Urothelium cell line (cell line): ENCODE data around the gene DRAM2.

Experiments
- DNase-seq: peaks from one replicate; pipeline ENCODE4 v3.0.0; 2011; ENCODE audit warnings: low spot score, mixed read lengths
- FAIRE-seq: peaks from 2 replicates; lab custom pipeline; 2011; peaks lifted over from hg19 to GRCh38; lab: Jason Lieb, UNC

The DRAM2 gene

DNA sequence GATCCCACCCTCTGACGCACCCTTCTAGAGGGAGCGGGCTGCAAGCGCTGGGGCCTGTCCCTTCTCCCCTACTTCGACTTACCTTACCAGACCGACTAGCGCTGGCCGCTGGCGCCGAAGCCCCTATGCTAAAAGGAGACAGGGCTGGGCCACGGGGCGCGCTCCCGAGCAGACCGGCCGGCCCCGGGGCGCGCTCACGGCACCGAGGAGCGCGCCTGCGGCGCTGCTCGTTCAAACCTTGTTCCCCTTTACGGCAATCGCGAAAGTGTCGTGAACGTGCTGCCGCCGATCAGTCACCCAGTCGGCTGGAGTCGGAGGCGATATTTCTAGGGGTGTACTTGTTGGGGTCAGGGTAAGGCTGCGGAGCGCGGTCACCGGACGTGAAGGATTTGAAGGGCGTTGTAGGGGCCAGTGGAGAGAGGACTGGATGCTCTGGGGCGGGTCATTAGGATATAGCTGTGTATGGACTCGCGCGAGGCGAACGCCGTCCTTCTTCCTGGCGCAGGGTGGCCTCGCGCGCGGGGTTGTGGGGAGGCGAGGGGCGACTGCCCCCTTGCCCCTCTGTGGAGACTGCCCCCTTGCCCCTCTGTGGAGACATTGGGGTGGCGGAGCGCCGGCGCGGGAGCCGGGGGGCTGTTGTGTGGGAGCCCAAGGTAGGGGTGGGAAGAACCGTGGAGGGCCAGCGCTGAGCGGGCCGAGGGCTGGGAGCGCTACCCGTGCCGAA lies at the start of gene DRAM2, which contains the start of gene CEPT1:
TSS of gene DRAM2 (minus strand) at position 138 of the 724 bp plus-strand sequence. CDS start 8,539 bp downstream, outside the sequence.
TSS of gene CEPT1 (plus strand) at position 268 of the 724 bp plus-strand sequence. CDS start 7,492 bp downstream, outside the sequence.
- peak; percentile 97 for DNase-seq
- FAIRE-seq = peak; percentile 98

DNA sequence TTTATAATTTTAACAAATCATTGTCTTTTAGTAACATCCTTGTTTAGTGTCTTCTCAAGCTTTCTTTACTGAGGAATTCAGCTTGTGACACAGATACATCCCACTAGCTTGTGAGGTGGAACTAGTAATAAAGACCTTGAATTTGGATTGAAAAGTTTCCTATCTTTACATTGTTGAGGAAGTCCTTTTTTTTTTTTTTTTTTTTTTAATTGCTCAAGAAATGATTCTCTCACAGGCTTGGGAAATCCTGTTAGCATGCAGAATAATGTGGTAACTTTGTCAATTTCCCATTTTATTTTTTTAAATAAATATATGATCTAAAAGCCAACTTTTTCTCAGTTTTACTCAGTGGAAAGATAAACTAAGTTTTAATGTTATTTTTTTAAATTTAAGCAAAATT lies 44.8 kb upstream of the DRAM2 start:
- DNase-seq (no peak), FAIRE-seq (no peak)

DNA sequence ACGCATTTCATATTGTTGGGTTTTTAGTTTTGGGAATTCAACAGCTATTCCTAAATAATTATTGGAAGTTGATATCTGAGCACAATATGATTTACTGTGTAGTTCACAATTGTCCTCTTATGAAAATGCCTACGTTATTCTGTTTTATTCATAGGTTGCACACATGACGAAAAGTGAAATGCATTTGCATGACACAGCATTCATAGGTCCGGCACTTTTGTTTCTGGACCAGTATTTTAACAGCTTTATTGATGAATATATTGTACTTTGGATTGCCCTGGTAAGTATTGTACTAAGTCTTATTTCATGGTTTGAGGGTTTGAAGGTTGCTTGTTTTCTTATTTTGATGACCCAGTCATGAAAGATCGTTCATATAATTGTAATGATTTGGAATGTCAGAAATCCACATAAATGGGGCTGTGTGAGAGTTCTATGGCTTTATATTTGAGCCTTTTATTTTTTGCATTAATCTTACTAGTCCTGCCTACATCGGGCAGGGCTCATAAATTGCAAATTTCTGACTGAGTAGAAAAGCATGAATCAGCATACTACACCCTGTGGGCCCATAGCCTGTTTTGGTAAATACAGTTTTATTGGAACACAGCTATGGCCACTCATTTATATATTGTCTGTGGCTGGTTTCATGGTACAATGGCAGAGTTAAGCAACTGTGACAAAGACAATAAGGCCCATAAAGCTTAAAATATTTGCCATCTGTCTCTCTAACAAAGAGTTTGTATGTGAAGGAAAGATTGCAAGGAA lies 43.6 kb upstream of the DRAM2 start:
- FAIRE-seq (no peak), DNase-seq (no peak)

DNA sequence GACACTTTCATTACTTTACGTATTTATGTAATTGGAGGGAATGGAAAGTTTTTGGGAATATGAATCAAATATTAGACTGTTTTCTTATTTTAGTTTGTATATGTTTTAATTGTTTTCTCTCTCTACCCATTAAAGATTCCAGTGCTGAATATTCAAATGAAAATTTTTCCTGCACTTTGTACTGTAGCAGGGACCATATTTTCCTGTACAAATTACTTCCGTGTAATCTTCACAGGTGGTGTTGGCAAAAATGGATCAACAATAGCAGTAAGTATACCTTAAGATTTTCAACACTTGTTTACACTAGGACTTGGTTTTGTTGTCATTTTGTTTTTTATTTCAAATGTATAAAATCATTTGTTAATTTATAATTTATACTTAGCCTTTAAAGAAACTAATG lies 42.2 kb upstream of the DRAM2 start:
- FAIRE-seq (no peak), DNase-seq (no peak)

DNA sequence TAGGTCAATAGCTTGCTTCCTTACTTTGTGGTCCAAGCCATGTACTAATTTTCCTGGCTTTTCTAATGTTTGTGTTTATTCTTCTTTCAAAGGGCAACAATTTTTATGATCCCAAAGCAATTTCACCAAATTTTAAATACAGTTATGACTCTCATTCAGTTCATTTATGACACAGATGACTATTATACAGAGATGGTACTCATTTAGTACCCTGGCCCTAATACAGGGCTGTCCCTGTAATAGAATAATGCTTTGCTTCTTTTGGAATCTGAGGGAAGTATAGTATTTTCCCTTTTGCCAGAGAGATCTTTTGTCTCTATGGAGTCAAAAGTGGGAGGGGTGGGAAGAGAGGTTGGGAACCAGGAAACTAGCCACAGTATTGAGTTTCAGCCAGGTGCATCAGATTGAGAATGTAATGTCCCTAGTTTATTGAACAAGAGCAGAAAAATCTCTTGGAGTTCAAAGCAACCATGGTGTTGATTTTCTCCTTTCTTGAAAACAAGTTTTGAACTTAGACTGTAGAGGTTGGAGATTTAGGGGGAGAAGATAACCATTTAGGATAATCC lies 40.2 kb upstream of the DRAM2 start:
- no peak for FAIRE-seq
- no peak for DNase-seq

DNA sequence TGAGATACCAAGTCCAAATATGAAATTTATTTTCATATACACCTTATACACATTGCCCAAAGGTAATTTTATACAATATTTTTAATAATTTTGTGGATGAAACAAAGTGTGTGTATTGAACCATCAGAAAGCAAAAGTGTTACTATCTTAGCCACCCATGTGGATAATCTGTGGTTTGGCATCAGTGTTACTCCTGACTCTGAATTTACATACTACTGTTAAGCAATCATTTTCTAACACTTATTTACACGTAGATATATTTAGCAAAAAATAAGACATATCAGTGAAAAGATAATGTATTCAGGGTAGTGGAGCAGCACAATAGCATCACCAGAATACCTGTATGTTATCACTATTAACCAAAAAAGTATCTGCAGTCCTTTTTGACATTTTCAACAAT lies 36.8 kb upstream of the DRAM2 start:
- FAIRE-seq (no peak), DNase-seq (no peak)

DNA sequence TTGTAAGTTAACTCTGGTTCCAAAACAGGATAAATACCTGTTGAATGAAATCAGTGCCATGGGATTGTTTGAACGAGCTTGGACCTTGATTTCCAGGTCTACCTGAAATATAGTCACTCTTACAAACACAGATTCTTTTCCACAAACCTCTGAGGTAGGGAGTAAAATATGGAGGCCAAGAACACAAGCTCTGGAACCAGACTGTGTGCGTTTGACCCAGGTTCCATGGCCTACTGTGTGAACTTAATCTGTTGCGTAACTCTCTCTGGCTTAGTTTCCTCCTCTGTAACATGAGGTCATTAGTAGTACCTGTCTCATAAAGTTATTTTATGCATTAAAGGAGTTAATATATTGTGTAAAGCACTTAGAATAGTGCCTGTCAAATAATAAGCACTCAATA lies 35.5 kb upstream of the DRAM2 start:
- FAIRE-seq = no peak
- no peak for DNase-seq

DNA sequence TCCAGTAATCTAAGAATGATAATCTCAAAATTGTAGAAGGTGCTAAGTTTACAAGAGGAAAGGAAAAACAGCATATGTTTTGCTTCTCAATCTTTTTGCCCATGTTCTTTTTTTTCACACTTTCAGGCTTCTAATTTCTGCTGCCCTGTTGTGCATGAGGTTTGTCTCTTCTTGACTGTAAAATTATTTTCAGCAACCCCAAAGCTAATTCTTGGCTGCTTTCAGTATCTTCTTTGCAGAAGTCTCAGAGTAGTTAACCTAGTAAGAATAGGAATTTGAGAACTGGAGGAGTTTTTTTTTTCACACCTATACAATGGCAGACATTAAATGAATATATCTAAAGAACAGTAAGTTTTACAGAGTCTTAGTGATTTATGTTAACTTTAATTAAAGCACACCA lies 34.2 kb upstream of the DRAM2 start:
- no peak for FAIRE-seq
- no peak for DNase-seq

DNA sequence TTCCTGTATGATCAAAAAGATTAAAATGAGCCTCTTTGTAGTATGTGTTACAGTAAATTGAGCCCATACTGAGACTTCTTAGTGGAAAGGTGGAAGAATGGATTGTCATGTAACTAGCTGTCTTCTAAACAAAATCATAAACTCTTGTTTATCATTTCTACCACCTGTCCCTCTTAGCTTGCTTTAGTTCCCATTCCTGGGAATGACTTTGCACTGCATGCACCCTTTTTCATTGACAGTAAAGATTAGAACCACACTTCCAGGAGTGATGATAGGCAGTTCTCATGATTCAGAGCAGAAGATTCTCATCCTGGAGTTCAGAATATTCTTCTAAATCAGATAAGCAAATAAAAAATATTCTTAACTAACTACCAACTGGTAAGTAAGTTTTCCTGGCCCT lies 32.6 kb upstream of the DRAM2 start:
- FAIRE-seq (no peak), DNase-seq (no peak)

DNA sequence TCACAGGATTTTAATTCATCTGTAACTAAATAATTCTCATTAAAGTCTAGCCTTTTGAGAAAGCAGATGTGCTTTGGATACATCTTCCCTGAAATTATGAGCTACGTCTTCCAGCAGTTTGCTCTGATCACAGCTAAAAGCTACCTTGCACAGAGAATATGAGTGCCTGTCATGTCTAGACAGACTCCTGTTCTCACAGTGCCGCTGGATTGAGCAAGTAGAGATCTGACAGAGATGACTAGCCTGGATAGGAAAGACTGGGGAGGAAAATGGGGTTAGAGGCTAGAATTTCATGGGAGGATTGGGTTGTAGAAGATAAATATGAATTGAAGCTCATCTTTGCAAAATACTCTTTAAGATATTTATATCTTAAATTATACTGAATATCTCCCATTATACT lies 24.3 kb upstream of the DRAM2 start:
- FAIRE-seq = no peak
- no peak for DNase-seq

DNA sequence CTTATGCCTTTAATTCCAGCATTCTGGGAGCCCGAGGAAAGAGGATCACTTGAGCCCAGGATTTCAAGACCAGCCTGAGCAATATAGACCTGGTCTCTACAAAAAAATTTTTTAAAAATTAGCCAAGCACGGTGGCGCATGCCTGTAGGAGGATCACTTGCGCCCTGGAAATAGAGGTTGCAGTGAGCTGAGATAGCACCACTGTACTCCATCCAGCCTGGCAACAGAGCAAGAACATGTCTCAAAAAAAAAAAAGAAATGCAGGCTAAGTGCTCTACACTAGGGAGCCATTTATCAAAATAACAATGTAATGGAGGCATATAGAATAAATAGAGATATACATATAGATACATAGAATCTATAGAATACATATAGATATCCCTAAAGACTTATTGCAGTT lies 23.5 kb upstream of the DRAM2 start:
- no peak for DNase-seq
- FAIRE-seq = no peak

DNA sequence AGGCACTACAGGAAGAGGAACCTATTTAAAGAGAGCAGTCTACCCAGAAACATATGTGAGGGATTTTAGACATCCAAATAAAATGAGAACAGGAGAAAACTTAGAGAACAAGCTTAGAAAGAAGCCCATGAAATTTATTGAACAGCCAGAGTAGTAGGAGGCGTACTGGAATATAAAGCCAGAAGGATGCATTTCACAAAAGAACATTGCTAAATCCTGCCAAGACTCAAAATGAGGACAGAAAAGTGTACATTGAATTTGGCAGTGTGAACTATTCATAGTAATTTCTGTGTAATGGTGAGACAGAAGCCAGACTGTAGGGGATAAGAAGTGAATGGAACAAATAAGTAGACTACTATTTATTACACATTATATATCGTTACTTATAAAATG lies 22.6 kb upstream of the DRAM2 start:
- FAIRE-seq = no peak
- DNase-seq = no peak

DNA sequence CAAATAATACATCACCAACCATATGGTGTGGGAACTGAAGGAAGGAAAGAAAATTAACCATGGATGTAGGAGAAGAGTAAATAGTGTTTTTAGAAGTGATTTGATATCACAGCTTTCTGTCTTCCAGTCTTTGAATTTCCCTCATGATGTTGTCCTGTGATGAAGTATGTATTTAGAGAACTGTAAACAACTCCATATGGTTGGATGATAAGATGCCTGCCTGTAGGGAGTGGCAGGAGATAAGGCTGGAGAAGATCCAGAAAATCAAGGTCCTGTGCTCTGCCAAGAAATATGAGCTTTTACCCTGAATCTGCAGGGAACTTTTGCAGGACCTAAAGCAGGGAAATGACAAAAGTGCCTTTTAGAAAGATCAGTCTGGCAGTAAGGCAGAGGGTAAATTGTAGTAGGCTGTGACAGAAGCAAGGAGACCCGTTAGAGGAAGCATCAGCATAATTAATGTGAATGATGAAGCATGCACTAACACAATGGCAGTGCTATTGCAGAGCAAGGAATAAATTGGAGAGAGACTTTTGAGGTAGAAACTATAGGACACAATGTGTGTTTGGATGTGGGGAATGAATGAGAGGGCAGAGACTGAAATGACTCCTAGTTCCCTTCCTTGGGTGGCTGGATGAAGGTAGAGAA lies 22.1 kb upstream of the DRAM2 start:
- FAIRE-seq (no peak), DNase-seq (no peak)

DNA sequence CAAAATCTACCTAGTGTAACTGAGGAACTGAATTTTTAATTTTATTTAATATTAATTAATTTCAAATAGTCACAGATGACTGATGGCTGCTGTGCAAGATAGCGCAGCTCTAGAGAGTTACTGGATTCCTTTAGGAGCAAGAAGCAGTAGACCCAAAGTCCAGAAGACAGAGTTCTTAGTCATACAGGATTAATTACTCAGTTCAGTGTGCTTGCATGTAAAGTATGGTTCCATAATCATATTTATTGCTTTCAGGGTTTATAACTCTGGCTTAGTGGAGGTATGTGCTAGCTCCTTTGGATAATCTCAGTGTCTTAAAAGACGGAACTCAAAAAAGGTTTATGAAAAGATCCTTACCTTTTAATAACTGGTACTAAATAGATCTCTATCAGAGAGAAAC lies 17.5 kb upstream of the DRAM2 start:
- DNase-seq (no peak), FAIRE-seq (no peak)

DNA sequence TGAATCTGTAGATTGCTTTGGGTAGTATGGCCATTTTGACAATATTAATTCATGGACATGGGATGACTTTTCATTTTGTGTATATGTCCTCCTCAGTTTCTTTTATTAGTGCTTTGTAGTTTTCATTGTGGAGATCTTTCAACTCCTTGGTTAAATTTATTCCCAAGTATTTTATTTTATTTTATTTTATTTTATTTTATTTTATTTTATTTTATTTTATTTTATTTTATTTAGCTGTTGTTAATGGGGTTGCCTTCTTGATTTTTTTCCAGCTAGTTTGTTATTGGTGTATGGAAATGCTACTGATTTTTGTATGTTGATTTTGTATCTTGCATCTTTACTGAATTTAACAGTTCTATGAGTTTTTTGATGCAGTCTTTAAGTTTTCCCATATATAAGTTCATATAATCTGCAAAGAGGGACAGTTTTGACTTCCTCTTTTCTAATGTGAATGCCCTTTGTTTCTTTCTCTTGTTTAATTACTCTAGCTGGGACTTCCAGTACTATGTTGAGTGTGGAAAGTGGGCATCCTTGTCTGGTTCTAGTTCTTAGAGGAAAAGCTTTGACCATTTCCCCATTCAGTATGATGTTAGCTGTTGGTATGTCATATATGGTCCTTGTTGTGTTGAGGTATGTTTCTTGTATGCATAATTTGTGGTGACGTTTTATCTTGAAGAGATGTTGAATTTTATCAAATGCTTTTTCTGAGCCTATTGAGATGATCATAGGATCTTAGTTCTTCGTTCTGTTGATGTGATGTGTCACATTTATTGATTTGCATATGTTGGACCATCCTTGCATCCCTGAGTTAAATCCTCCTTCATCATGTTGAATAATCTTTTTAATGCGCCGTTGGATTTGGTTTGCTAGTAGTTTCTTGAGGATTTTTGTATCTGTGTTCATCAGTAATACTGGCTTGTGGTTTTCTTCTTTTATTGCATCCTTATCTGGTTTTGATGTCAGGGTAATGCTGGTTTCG lies 14.4 kb upstream of the DRAM2 start:
- peak; percentile 17 for FAIRE-seq
- no peak for DNase-seq

DNA sequence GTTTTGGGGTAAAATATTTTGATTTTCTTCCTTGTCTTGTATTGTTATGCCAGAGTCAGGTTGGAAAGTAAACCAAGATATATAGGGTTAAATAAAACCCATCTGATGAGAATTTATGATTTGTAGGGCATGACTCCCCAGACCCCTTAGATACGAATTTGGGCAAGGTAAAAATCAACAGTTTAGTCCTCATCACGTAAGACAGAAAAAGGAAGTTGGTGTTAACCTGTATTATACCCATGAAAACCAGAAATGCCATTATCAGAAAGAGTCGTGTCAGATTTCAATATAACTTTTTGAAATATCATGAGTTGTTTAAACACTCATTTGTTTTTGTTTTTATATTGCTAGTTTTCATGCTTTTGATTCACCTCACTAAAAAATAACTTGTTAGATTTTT lies 11.9 kb upstream of the DRAM2 start:
- no peak for FAIRE-seq
- no peak for DNase-seq

DNA sequence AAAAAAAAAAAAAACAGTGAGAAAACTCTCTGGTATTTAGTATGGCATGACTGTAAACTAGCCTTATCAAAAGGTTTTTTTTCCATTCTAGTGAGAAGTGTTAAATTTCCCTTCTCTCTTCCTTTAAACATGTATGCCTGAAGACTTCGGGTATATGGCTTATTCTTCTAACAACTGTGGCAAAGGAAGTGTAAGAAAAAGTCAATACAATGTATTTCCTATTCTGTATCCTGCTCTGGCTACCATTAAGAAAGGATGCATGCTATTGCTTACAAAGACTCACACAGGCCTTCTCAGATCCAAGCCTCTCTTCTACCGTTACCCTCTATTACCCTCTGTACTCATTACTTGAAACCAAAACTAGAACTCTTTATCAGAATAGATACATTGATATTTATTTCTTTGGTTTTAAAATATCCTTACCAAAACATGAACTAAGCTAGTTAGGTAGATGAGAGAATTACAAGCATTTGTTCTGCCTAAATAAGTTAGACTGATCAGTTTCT lies 8.5 kb upstream of the DRAM2 start:
- FAIRE-seq (no peak), DNase-seq (no peak)

DNA sequence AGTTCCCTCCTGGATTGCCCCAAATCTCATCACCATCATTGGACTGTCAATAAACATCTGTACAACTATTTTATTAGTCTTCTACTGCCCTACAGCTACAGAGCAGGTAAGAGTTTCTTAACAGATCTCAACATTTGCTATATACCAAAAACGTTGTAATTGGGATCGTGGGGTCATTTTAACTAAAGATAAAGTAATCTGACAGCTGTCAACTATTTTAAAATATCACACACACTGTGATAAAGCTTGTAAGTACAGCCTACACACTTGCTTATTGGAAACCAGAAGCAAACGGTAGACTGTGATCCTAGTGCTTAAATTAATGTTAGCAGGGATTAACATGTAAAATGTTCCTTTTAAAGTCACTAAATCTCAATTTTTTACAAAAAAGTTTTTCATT lies 8.1 kb upstream of the DRAM2 start:
- DNase-seq = no peak
- FAIRE-seq = no peak

DNA sequence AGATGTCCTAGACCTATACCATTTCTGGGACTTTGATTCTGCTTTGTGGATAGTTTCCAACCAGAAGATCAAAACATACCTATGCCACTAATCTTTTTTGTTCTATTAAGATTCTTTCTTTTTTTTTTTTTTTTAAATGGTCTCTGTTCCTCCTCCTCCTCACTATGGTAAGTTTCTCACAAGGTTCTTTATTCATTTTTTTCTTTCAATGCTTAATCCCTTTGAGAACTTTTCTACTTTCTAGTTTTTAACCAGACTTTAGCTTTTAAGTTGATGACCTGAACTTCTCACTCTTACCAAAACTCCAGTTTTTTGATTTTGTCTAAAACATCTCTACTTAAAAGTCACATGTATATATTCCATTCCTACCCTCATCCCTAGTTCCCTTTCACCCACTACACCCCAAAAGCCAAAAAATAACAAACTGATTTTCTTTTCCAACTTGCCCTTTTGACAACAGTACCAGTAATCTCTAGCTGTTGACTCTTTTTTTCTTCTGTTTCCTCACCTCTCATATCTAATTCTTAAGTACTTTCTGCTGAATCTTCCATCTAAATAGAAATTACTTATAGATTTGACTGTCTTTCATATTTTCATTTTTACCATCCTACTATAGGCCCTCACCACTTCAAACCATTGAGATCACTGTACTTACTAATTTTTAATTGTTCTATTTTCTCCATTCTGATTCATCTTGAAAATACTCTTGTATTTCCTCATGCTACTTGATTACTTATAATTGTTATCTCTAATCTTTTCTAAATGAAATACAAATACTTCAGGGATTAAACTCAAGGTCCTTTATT lies 6.3 kb upstream of the DRAM2 start:
- DNase-seq (no peak), FAIRE-seq (no peak)
